GM15510 (cell line): ENCODE results near the gene FLOT1.

Experiments used
- POLR2A ChIP-seq: IDR thresholded peaks from 3 replicates; pipeline ENCODE4 v1.6.1; 2011; ENCODE audit warnings: borderline replicate concordance; ENCODE audit not compliant: insufficient read length; ENCODE audit errors: extremely low read depth

FLOT1 gene

GRCh38 chr6:30721198-30722024 is 21.1 kb downstream of the FLOT1 start:
- TF ChIP-seq POLR2A, result peak; percentile 58

GRCh38 chr6:30720738-30721197 is 21.7 kb downstream of the FLOT1 start:
- TF ChIP-seq POLR2A, result no peak

GRCh38 chr6:30719791-30720737 is 22.4 kb downstream of the FLOT1 start, which contains the start of gene TUBB:
Gene TUBB, plus strand, starts transcription at chr6:30720352. Its CDS starts 155 bp downstream, at chr6:30720507.
- TF ChIP-seq POLR2A, result peak; percentile 93

GRCh38 chr6:30719356-30719755 is 23.1 kb downstream of the FLOT1 start:
- TF ChIP-seq POLR2A, result no peak

- peak; percentile 93 for TF ChIP-seq POLR2A
Observed at GRCh38 chr6:30717129-30717844, 25.2 kb downstream of the FLOT1 start, which contains the start of gene MDC1. Gene MDC1, minus strand, starts transcription at chr6:30717281. Its CDS starts 2,106 bp downstream, at chr6:30715175.

- TF ChIP-seq POLR2A, result no peak
Observed at GRCh38 chr6:30716879-30717128, 25.7 kb downstream of the FLOT1 start.

GRCh38 chr6:30714263-30714662 is 28.2 kb downstream of the FLOT1 start:
- TF ChIP-seq POLR2A, result no peak

GRCh38 chr6:30712441-30712945 is 30.0 kb downstream of the FLOT1 start:
- TF ChIP-seq POLR2A, result no peak

GRCh38 chr6:30711758-30712380 is 30.6 kb downstream of the FLOT1 start:
- TF ChIP-seq POLR2A, result no peak

- TF ChIP-seq POLR2A, result no peak
Observed at GRCh38 chr6:30709101-30709868, 33.2 kb downstream of the FLOT1 start.

GRCh38 chr6:30707281-30707850 is 35.1 kb downstream of the FLOT1 start:
- no peak for TF ChIP-seq POLR2A

GRCh38 chr6:30705620-30706019 is 36.9 kb downstream of the FLOT1 start:
- TF ChIP-seq POLR2A, result no peak

GRCh38 chr6:30703821-30704220 is 38.7 kb downstream of the FLOT1 start:
- no peak for TF ChIP-seq POLR2A

GRCh38 chr6:30703011-30703410 is 39.5 kb downstream of the FLOT1 start:
- no peak for TF ChIP-seq POLR2A

GRCh38 chr6:30700340-30700739 is 42.1 kb downstream of the FLOT1 start:
- no peak for TF ChIP-seq POLR2A
